CD4-positive, alpha-beta T cell treated with Interleukin-1 beta for 1 hour (primary cell): ENCODE measurements around the gene PEX10.
A peak's percentile ranks its signal among the peaks of the same experiment; 100 is the strongest.

Source experiments
- DNase-seq, 2 donors: peaks; one replicate each; pipeline ENCODE4 v3.0.0-alpha.2; 2020 to 2022

PEX10 gene

DNA sequence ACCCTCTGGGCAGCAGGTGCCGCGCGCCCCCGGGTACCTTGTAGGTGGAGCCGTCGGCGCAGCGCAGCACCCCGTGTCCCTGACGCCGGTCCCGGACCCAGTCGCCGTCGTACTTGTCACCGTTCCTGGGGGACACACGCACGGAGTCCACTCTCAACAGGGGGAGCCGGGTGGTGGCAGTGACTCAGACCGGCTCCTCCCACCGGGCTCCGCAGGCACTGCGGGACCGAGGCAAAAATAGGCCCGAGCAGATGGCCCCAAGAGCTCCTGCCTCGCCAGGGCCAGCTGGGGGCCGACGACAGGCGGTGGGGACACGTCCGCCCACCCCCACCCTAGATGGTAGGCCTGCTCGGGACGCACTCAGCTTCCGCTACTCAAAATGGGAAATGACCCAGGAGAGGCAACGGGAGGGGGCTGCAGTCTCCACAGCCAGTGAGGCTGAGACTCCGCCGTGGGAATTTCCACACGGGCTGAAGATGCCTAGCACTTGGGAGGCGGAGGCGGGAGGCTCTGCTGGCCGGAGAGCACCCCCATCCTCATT, 27.4 kb downstream of the PEX10 start:
- DNase-seq, result no peak

DNA sequence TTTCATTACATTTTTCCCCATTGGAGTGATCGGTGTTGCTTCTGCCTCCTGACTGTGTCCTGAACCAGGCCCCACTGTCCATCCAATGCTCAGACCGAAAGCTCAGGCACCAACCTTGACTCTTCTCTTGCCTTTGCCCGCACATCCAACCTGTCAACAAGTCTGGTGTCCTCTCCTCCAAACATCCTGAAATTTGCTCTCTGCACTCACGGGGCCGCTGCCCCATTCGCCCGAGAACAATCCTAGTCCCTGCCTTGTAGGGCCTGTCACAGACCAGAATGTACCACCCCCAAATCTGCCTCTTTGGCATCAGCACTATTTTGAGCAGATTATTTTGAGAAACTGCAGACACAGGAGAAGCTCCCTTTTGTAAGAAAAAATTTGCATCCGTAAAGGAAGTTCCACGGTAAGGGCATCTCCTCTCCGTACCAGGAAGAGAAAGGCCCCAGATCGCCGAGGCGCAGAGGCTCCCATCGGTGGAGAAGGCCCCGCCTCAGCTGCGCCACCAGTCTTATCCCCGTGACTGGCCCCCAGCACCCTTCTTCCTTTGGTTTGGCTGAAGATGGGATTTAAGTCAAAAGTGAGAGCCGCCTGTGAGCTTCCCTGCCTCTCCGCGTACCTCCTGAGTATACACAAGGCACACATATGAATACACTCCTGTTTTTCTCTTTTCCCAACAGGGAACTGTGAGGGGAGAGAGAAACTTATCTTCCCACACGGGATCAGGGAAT, 28.1 kb downstream of the PEX10 start:
- no peak for DNase-seq

- no peak for DNase-seq
Observed at GRCh38 chr1:2383576-2383975, 28.8 kb downstream of the PEX10 start.

DNA sequence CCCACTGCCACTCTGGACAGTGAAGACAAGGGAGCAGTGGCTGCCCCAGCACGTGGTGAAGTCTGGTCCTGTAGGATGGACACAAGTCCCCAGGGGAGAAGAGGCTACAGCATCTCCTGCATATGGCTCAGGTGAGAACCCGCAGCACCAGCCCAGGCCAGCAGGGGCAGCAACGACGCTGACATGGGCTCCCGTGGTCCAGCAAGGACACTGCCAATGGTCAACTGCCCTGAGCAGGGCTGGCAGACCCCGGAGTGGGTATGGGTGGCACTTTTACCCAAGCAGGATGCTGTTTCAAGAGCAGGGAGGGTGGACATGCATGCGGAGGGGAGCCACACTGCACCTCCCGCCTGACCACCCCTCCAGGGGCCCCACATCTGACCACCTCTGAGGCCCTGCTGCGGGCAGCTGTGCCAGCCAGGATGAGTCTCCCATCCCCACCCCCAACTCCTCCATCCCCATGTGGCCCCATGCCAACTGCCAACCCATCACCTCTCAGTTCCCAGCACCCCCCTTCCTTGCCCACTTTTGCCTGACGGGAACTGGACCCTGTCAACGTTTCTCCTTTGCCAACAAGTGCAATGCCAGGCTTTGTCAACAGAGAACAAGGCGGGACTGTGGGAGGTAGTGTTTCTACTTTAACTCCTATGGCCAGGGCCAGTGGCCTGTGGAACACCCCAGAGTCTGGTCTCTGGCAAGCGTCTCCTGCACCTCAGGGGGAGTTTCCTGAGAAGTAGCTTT, 29.6 kb downstream of the PEX10 start:
- peak in 1 of 2 donors; percentile 21 for DNase-seq

GRCh38 chr1:2381741-2382620, 30.4 kb downstream of the PEX10 start:
- peak; percentile 75 to 77 for DNase-seq

DNA sequence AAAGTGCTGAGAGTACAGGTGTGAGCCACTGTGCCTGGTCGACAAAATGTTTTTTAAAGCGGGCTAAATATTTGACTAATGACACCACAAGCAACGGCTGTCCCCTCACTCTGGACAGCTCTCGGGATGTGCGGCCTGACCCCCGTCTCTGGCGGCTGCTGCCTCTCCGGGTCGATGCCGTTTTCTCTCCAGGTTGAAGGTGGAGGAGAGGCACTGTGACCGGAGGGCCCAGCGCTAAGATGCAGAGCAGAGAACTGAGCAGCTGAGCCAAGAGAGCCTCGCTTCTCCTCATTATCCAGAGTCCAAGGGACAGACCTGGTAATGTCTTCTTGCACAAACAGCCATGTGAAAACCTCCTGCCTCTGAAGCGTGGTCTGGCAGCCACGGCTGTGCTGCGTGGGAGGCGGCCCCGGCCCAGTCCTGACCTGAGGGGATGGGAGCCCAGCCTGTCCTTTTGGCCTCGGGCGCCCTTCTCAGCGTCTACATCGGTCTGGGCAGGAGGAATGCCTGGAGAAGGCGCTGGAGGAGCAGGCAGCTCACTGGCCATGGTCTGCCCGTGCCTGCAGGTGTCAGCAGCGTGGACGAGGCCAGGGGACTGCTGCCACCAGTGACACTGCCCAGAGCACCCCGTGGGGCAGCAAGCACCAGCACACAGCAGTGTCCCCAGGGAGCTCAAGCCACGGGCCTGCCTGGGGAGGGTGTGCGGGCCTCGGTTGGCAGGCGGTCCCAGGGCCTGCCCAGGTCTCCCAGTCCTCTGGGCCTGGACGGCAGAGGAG, 31.4 kb downstream of the PEX10 start:
- DNase-seq, result no peak

- no peak for DNase-seq
Observed at GRCh38 chr1:2379733-2380404, 32.5 kb downstream of the PEX10 start.

DNA sequence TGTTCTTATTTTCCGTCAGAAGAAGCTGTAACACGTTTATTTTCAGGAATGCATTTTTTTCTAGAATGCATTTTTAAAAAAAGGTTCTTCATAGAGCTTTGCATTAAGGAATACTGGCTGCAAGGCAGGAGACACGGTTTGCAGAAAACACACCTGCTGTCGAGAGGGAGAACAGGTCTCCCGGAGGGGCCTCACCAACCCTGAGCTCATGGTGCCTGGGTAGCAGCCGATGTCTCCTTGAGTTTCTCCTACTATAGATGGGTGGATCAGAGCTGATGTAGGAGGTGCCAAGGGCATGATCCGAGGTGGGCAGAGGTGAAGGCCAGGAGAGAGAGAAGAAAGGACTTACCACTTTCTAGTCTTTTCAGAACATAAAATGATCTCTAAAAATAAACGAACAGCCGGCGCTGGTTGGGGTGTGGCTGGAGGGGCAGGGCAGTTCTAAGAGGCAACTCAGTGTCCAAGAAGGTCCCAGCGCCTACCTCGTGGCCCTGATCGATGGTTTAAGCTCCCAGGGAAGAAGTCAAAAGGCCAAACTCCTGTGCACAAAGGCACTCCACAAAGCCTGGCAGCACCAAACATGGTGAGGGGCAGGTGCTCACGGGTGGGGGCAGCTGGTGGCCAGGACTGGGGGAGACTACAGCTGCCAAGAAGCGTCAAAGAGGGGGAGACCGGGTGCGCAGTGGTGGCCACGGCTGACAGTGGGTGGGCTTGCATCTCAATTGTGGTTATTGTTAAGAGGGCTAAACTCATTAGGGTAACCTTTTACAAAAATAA, 33.2 kb downstream of the PEX10 start:
- DNase-seq, result no peak

- no peak for DNase-seq
Observed at GRCh38 chr1:2378441-2378851, 33.9 kb downstream of the PEX10 start.

DNA sequence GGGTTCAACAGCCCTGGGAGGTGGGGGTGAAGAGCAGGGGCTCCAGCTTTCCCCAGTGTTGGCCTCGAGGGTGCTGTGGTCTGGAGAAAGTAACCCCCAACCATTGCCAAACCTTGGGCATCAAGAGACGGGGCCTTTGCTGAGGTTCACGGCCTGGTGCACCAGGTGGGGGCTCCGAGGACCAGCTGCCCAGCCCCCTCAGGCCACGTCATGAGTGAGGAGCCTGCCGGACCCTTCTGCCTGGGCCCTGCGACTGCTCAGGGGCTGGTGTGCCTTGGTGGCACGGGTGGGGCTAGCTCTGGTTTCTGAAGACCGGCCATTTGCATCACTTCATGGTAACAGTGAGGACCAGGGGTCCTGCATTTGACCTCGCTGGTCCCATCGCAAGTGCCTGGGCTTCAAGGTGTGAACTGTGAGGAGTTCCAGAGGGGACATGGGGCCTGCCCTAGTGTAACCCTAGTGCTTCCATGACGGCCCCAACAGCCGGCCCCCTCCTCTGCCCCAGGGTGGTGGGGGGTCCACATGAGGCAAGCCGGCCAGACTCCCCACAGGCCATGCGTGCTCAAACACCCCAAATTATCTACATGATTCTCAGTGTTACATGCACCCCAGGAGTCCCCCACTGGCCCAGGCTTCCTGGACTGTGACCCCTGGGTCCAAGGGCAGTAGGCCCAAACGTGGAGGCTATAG, 34.5 kb downstream of the PEX10 start:
- no peak for DNase-seq

DNA sequence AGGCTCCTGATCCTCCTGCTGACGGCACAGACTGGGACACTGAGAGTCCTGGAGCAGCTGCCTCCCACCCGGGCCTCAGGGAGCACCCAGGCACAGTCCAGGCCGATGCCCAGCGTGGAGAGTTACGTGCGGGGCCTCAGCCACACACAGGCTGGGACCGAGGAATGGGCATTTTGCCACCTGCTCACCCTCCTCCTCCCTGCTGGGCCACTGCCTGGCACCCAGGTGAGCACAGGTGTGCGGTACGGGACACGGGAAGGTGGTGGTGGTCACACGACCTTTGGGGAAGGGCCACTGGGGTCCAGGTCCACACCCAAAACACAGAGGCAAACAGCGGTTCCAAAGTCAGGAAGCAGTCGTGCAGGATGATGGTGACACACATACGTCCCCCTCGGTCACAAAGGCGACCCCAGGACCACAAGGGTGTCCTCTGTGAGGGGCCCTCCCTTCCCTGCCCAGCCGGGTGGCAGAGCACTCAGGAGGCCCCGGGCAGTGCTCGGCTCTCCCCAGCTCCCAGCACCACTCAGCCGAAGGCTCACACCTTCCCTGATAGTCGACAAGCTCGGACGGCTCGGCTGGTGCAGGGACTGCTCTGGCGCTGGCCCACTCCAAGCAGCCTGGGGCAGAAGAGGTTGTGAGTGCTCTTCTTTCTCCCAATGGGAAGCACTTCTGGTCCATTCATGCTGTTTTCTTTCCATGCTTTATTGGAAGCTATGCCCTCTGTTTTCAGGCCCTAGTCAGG, 35.3 kb downstream of the PEX10 start:
- DNase-seq, result no peak

DNA sequence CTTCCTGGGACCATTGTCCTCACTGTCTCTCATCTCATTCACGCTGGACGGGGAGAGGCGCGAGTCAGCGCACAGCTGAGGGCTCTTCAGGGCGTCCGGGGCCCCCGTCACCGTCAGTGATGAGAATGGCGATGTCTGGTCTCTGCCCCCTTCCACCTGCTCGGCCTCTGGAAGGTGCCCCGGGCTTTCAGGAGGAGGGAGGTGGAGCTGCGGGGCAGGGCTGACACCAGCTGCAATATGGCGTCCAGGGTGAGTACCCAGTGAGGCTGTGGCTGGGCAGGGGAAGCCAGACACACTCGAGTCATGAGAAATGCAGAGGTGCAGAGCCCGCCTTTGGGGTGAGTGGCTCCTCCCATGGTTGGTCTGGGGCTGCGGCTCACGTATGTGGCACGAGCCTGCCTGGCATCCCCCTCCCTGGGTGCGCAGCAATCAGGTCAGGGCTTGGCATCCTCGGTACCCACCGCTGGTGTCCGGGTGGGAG, 36.1 kb downstream of the PEX10 start:
- no peak for DNase-seq

DNA sequence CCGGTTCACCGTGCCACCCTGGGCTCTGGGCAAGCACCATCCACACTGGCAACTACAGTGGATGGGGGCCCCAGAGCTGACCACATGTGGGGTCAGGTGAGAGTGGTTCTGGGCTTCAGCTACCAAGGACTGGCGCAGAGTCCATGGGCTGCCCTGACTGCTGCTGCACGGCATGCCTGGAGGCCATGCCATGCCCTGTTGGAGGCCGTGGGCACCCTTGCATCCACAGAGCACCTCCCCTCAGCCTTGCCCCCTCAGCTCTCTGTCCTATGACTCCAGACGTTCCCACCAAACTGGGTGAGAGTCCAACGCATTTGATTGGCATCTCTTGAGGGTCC, 36.5 kb downstream of the PEX10 start:
- DNase-seq, result no peak

DNA sequence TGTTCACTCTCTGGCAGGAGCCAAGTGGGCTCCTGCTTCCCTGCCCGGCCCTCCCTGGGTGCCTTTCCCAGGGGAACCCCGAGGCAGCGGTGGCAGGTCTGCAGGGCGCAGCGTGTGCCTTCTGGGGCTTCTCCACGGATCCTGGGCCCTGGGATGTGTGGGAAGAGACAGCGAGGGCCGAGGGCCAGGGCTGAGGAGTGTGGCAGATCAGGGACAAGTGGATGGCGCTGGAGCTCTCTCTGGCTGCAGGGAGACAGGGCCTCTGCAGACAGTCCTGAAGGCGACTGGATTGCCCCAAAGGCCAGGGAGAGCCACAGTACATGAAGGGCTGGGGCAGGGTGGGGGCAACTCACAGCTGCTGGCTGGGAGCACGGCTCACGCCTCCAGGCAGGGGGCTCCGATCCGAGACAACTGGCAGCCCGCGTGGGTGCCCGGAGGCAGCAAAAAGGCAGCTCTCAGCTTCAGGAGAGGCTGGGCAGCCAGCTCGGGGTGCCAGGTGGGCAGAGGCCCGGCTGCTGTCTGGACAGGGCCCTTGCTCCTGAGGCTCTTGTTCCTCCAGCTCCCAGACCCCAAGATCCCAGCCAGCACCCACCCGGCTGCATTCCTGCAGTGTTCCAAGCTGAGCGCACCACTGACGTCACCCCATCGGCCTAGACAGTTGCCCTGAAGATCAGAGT, 37.0 kb downstream of the PEX10 start:
- DNase-seq, result no peak

DNA sequence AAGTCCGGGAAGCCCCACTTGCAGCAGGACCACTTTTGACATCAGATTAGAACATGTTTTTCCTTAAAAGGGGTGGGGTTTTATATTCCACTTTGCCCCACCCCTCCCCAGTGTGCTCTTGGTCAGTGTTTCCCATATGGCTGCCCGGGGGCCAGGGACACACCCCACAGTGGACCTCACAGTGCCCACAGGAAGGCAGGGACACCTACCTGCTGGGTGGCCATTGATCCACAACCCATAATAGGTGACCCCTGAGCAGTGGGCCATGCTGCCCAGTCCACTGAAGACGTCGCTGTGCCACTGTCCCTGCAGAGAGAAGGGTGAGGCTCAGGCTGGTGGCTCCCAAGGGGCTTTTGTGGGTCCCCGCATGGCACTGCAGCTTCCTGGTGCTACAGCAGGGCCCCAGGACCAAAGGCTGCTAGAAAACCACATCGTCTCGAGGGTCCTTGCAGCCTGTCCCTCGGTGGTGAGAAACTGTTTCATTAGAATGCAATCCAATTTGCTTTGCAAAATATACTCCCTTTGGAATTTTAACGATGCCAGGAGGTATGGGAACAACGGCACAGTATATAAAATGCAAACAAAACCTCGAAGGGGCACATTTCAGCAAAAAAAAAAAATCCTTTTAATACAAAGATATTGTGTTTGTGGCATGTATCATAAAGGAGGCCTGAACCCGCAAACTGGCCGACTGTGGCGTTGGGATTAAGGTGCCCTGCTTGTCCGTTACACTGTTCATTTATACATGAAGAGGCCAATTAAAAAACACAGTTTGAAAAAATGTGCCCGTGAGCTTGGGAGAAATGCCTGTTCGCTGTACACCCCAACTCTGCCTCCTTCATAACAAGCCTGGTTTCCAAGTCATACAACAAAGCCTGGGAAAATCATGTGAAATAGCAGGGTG, 37.9 kb downstream of the PEX10 start:
- no peak for DNase-seq

GRCh38 chr1:2373551-2374251, 38.7 kb downstream of the PEX10 start:
- no peak for DNase-seq
